DND-41 (cell line): ENCODE data around the gene IDS.

Source experiments
- EZH2 ChIP-seq: IDR thresholded peaks from 3 replicates; pipeline ENCODE4 v1.6.1; 2012; ENCODE audit warnings: borderline replicate concordance, low read depth, mild to moderate bottlenecking, moderate library complexity, low read length, inconsistent platforms; ENCODE audit not compliant: severe bottlenecking
- TF ChIP-seq, protein P1 (sequence below): IDR thresholded peaks from 2 replicates; pipeline ENCODE4 v1.5.1; 2012; ENCODE audit warnings: borderline replicate concordance, low read length, moderate library complexity, mild to moderate bottlenecking; ENCODE audit not compliant: poor library complexity, severe bottlenecking; ENCODE audit errors: extremely low read depth

DNA sequence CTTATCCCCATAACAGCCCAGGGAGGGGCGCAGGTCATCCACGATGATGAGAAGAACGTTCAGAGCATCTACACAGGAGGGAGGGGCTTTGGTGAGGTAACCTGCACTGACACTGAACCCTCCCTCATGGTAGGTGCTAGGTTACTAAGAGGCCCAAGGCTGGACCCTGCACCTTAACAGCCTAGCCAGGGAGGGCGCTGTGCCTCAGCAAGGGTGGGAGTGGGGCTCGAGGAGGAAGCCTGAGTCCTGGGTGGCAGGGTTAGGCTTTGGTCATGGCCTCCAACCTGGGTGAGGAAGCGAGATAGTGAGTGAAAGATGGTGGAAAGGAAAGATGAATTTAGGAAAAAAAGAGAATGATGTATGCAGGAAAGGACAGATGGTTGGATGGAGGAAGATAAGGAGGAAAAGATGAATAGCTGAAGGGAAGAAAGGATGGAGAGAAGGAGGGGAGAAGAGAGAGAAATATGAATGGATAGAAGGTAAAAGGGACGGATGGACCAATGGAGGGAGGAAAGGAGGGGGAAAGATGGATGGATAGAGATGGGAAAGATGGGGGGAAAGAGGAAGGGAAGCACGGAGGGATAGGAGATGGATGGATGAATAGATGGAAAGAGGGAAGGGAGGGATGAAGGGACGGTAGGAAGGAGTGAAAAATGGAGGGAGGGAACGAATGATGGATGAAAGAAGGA lies 736 bp downstream of the IDS start:
- TF ChIP-seq, protein P1, sequence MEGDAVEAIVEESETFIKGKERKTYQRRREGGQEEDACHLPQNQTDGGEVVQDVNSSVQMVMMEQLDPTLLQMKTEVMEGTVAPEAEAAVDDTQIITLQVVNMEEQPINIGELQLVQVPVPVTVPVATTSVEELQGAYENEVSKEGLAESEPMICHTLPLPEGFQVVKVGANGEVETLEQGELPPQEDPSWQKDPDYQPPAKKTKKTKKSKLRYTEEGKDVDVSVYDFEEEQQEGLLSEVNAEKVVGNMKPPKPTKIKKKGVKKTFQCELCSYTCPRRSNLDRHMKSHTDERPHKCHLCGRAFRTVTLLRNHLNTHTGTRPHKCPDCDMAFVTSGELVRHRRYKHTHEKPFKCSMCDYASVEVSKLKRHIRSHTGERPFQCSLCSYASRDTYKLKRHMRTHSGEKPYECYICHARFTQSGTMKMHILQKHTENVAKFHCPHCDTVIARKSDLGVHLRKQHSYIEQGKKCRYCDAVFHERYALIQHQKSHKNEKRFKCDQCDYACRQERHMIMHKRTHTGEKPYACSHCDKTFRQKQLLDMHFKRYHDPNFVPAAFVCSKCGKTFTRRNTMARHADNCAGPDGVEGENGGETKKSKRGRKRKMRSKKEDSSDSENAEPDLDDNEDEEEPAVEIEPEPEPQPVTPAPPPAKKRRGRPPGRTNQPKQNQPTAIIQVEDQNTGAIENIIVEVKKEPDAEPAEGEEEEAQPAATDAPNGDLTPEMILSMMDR = peak; percentile 64
- no peak for TF ChIP-seq EZH2
